Coronary artery (tissue), 2 donors: ENCODE results near the gene HOXB9.
A peak's percentile ranks its signal among the peaks of the same experiment; 100 is the strongest.

Source experiments
- DNase-seq: peaks from one replicate; pipeline ENCODE4 v3.0.0-alpha.2; 2017; ENCODE audit warnings: low spot score
- H3K27ac ChIP-seq, 2 donors: fragments of 200-600 bp; sonication (generic); one replicate each; pipeline ENCODE4 v1.5.1; 2016 to 2019
- H3K4me3 ChIP-seq: fragments of 200-600 bp; sonication (generic); 2 replicates; pipeline ENCODE4 v1.5.1; 2016; ENCODE audit warnings: mild to moderate bottlenecking, moderate library complexity
- TF ChIP-seq, protein P1 (sequence below): fragments of 200-600 bp; sonication (generic); IDR thresholded peaks from one replicate; pipeline ENCODE4 v1.5.1; 2019; ENCODE audit warnings: antibody characterized with exemption

Gene HOXB9

GRCh38 chr17:48622857-48623256 lies 3.3 kb downstream of the HOXB9 start:
- TF ChIP-seq, protein P1, sequence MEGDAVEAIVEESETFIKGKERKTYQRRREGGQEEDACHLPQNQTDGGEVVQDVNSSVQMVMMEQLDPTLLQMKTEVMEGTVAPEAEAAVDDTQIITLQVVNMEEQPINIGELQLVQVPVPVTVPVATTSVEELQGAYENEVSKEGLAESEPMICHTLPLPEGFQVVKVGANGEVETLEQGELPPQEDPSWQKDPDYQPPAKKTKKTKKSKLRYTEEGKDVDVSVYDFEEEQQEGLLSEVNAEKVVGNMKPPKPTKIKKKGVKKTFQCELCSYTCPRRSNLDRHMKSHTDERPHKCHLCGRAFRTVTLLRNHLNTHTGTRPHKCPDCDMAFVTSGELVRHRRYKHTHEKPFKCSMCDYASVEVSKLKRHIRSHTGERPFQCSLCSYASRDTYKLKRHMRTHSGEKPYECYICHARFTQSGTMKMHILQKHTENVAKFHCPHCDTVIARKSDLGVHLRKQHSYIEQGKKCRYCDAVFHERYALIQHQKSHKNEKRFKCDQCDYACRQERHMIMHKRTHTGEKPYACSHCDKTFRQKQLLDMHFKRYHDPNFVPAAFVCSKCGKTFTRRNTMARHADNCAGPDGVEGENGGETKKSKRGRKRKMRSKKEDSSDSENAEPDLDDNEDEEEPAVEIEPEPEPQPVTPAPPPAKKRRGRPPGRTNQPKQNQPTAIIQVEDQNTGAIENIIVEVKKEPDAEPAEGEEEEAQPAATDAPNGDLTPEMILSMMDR, result no peak
- Histone ChIP-seq H3K4me3 (no peak overlapping the region), H3K27ac (no peak overlapping the region)
- DNase-seq, result no peak

- H3K4me3 ChIP-seq, result no peak overlapping the region
- H3K27ac ChIP-seq, result no peak overlapping the region
- no peak for DNase-seq
- TF ChIP-seq, protein P1, result no peak
Observed at GRCh38 chr17:48621410-48622392, 4.5 kb downstream of the HOXB9 start.

DNA sequence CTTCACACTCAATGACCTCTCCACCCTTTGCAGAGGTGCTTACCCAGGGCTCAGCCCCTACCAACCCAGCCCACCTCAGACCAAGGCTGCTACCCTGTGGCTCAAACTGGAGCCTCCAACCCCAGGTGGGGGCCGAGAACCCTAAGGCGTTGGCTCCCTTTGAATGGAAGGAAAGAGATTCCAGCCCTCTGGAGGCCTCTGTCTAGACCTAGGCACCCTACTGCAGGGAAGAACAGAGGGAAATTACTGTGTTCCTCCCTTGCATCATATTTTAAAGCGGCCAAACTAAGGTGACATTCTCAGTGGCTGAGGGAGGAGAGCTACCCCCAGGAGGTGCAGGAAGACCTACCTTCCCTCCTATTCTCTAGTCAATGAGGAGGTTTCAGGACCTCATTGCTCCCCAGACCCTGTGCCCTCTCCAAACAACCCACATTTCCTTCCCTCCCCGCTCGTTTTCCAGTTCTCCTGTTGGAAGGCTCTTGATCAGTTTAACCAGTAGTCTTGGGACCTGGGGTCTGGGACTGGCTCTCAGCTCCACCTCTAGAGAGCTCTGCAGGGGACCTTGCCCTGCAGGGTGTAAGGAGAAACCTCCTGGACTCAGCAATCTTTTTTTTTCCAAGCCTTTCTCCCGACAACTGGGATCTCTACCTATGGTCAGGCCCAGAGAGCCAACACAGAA lies 5.6 kb downstream of the HOXB9 start:
- TF ChIP-seq, protein P1, result no peak
- Histone ChIP-seq H3K4me3 (no peak overlapping the region), H3K27ac (no peak overlapping the region)
- DNase-seq, result no peak

- DNase-seq, result no peak
- Histone ChIP-seq H3K27ac (no peak overlapping the region), H3K4me3 (no peak overlapping the region)
- TF ChIP-seq, protein P1, result no peak
Observed at GRCh38 chr17:48619826-48620449, 6.2 kb downstream of the HOXB9 start.

DNA sequence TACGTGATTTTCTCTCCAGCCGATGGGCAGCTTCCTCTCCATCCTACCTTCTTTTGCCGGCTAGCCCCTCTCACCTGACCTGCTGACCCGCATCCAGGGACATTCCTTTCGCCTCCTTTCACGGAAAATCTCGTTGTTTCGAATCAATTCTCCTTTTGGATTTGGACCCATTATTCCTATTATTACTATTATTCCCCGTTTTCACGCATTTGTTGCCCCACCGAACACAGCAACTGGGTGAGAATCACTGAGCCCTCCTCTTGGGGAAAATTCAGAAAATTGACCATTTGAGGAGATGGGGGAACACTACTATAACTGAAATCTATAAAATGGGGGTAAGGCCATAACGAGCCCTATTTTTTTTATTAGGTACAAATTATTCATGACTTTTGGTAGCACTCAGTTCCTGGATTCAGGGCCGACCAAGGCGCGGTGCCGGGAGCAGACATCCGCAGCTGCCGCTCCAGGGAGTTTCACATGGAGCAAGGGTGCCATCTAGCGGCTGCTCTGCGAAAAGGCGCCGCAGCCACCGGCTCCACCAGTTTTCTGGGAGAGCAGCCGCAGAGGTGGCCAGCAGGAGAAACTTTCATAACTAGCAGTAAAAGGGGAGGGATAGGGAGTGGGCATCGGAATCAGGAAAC lies 7.8 kb downstream of the HOXB9 start:
- Histone ChIP-seq H3K27ac (no peak overlapping the region), H3K4me3 (no peak overlapping the region)
- DNase-seq, result peak; percentile 87
- TF ChIP-seq, protein P1, result peak; percentile 88

DNA sequence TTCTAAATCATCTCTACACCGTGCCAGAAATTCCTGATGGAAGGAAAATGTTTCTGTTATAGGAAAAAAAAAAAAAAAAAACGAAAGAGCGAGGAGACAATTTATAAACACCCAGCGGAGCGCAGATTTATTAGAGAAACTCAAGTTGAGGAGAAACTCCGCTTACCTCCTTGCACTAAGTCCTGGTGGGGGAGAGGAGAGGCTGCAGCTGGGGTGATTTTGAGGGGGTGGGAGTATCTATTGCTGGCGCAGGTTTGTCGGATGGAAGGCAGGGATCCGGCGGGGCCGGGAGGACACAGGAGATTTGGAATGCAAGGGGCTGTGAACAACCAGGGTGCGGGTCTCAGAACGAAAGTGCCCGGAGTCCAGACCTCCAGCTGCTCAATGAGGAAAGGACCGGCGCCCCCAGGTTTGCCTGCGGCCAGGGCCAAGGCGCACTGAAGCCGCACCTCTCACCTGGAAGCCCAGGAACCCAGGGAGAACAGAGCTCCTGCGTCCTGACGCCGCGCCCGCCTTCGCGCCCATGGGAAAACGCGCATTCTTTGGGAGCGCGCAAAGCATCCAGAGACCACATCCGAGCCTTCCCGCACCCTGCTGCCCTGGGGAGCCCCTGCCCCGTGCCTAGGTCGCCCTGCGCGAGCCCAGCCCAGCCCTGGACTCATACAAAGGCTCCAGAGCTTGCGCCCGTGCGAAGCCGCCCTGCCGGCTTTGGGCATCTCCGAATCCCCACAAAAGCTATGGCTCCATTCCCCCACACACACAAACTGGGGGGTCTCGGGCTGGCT lies 8.5 kb downstream of the HOXB9 start:
- no peak for DNase-seq
- no peak overlapping the region for H3K4me3 ChIP-seq

More for the DNA sequence above, 8.5 kb downstream of the HOXB9 start:
- TF ChIP-seq, protein P1, result no peak
- no peak overlapping the region for H3K27ac ChIP-seq
